Endothelial cell of umbilical vein (primary cell): ENCODE results near the gene TSBP1. TPM values are rescaled to one million over a fixed set of nuclear protein-coding genes. Genes with fewer than 3 reads are reported as not detected.
A peak's percentile ranks its signal among the peaks of the same experiment; 100 is the strongest.

Experiments used
- BruUV-seq: library from RNA; stranded (reverse); fragments of 400-500 nt; replicated peaks from 2 replicates; lab custom pipeline; 2021; lab: Mats Ljungman, UMichigan
- CTCF ChIA-PET: fragments of 300-600, 350-600 bp; sonication (Branson Sonifier 250); formaldehyde crosslinking; loops from one replicate; lab custom pipeline; 2021; ENCODE audit warnings: antibody characterized with exemption, inconsistent platforms; lab: Charles Lee
- POLR2A ChIA-PET: fragments of 300-600, 350-600 bp; sonication (Branson Sonifier 250); formaldehyde crosslinking; loops from one replicate; lab custom pipeline; 2021; ENCODE audit warnings: antibody characterized with exemption, inconsistent platforms; lab: Charles Lee
- DNase-seq: peaks from one replicate; pipeline ENCODE4 v3.0.0-alpha.2; 2011; ENCODE audit warnings: low read depth, low spot score
- FAIRE-seq: peaks from 2 replicates; lab custom pipeline; 2011; peaks lifted over from hg19 to GRCh38; lab: Jason Lieb, UNC
- H2AFZ ChIP-seq: 2 replicates; pipeline ENCODE4 v1.6.0; 2012; ENCODE audit warnings: low read depth, low read length, control low read depth, inconsistent platforms
- H3K27ac ChIP-seq: 2 replicates; pipeline ENCODE4 v1.5.1; 2011; ENCODE audit warnings: low read depth, mild to moderate bottlenecking, control low read depth, low read length, moderate library complexity; ENCODE audit not compliant: insufficient read depth
- H3K27me3 ChIP-seq, 2 experiments: 2 replicates each; pipeline versions ENCODE4 v1.6.0 to v1.6.1; 2011; ENCODE audit warnings: low read length in 2 of 2, mixed read lengths in 1 of 2; ENCODE audit not compliant: control insufficient read depth in 2 of 2, insufficient read depth in 2 of 2
- H3K36me3 ChIP-seq, 2 experiments: 2 replicates in 1 of 2; 3 replicates in 1 of 2; pipeline ENCODE4 v1.5.1; 2011; ENCODE audit warnings: low read length in 2 of 2, mild to moderate bottlenecking in 1 of 2, moderate library complexity in 1 of 2; ENCODE audit not compliant: control insufficient read depth in 2 of 2, insufficient read depth in 2 of 2; ENCODE audit errors: extremely low read depth in 1 of 2
- H3K4me1 ChIP-seq: 3 replicates; pipeline ENCODE4 v1.5.1; 2011; ENCODE audit warnings: mild to moderate bottlenecking, low read length; ENCODE audit not compliant: control insufficient read depth, insufficient read depth; ENCODE audit errors: extremely low read depth
- H3K4me2 ChIP-seq: 2 replicates; pipeline ENCODE4 v1.6.1; 2011; ENCODE audit warnings: low read length, control low read depth, mixed read lengths; ENCODE audit not compliant: insufficient read depth
- H3K4me3 ChIP-seq, 3 experiments: fragments of 200-600 bp in 1 of 3; sonication (generic), shearing (Covaris generic) in 1 of 3; replicated peaks in 1 of 3; 2 replicates each; pipeline ENCODE4 v1.5.1; 2011 to 2016; ENCODE audit warnings: control low read depth in 3 of 3, low read length in 3 of 3, mild to moderate bottlenecking in 2 of 3, inconsistent platforms in 1 of 3, low read depth in 1 of 3, moderate library complexity in 1 of 3; ENCODE audit not compliant: insufficient read depth in 1 of 3
- H3K79me2 ChIP-seq: 2 replicates; pipeline ENCODE4 v1.6.0; 2012; ENCODE audit warnings: low read length, inconsistent platforms; ENCODE audit not compliant: control insufficient read depth, insufficient read depth
- H3K9ac ChIP-seq: replicated peaks from 2 replicates; pipeline ENCODE3; 2011; ENCODE audit warnings: low read length, control low read depth; ENCODE audit not compliant: insufficient read depth; ENCODE audit errors: extremely low read depth
- H3K9me1 ChIP-seq: replicated peaks from 3 replicates; pipeline ENCODE4 v1.6.0; 2011; ENCODE audit warnings: mild to moderate bottlenecking, low read length; ENCODE audit not compliant: control insufficient read depth, insufficient read depth; ENCODE audit errors: extremely low read depth
- H3K9me3 ChIP-seq: replicated peaks from 2 replicates; pipeline ENCODE4 v1.5.1; 2012; ENCODE audit warnings: low read length, inconsistent platforms; ENCODE audit not compliant: control insufficient read depth, insufficient read depth
- H4K20me1 ChIP-seq: replicated peaks from 2 replicates; pipeline ENCODE3; 2011; ENCODE audit warnings: mild to moderate bottlenecking, low read length; ENCODE audit not compliant: control insufficient read depth, insufficient read depth; ENCODE audit errors: extremely low read depth
- EZH2 ChIP-seq: IDR thresholded peaks from 2 replicates; pipeline ENCODE4 v1.6.1; 2012; ENCODE audit warnings: borderline replicate concordance, low read depth, mild to moderate bottlenecking, moderate library complexity, low read length, inconsistent platforms; ENCODE audit not compliant: severe bottlenecking
- FOS ChIP-seq: IDR thresholded peaks from 2 replicates; pipeline ENCODE4 v1.6.1; 2011; ENCODE audit warnings: mild to moderate bottlenecking, low read length, moderate library complexity, borderline replicate concordance; ENCODE audit not compliant: insufficient read depth
- GATA2 ChIP-seq: IDR thresholded peaks from 2 replicates; pipeline ENCODE4 v1.7.0; 2011; ENCODE audit warnings: low read depth, mild to moderate bottlenecking, moderate library complexity, mixed read lengths, low read length; ENCODE audit not compliant: insufficient read length, insufficient read depth
- JUN ChIP-seq: IDR thresholded peaks from 2 replicates; pipeline ENCODE4 v1.6.1; 2011; ENCODE audit warnings: borderline replicate concordance, low read depth; ENCODE audit not compliant: insufficient read length, insufficient read depth
- MYC ChIP-seq: IDR thresholded peaks from one replicate; pipeline ENCODE4 v1.6.1; 2011; ENCODE audit warnings: mild to moderate bottlenecking, low read depth, low read length
- POLR2A ChIP-seq: IDR thresholded peaks from 2 replicates; pipeline ENCODE4 v1.6.1; 2012; ENCODE audit warnings: low read depth, mild to moderate bottlenecking, control low read depth, low read length
- POLR2AphosphoS5 ChIP-seq: IDR thresholded peaks from 2 replicates; pipeline ENCODE4 v1.6.1; 2012; ENCODE audit warnings: low read depth, mild to moderate bottlenecking, control low read depth, low read length, moderate library complexity; ENCODE audit not compliant: insufficient read depth
- dilution Hi-C: fragments of 300-500 bp; cut with MboI; formaldehyde crosslinking; loops from one replicate; pipeline ENCODE4 v1.15.0; 2019; ENCODE audit warnings: low sequenced_read_pairs; ENCODE audit not compliant: extremely low pct_ligation_motif_present
- intact Hi-C: fragments of 100-400 bp; cut with micrococcal nuclease; formaldehyde crosslinking; loops from one replicate; pipeline ENCODE4 v1.10.0; 2022
- polyA plus RNA-seq, 4 experiments: library from polyadenylated mRNA; depleted of rRNA in 3 of 4; stranded (reverse) in 3 of 4; unstranded in 1 of 4; fragments of >200 nt; gene quantifications; 2 replicates each; pipeline versions ENCODE4 v1.2.1 to v1.2.3, GENCODE V29; 2011 to 2012; ENCODE audit warnings: missing spikeins in 1 of 4
- total RNA-seq: library from RNA; stranded (reverse); gene quantifications from 2 replicates; pipeline ENCODE4 v1.2.3, GENCODE V29; 2021
- TF ChIP-seq, protein P1 (sequence below): IDR thresholded peaks from 2 replicates; pipeline ENCODE4 v1.6.1; 2011; ENCODE audit not compliant: insufficient read depth, insufficient read length
- TF ChIP-seq, protein P2 (sequence below), 2 donors: IDR thresholded peaks; 1 replicate in 1 of 2; 2 replicates in 1 of 2; pipeline ENCODE4 v1.5.1; 2011; ENCODE audit warnings: low read length in 2 of 2, mild to moderate bottlenecking in 2 of 2, moderate library complexity in 2 of 2, control low read depth in 1 of 2, inconsistent platforms in 1 of 2, low read depth in 1 of 2; ENCODE audit not compliant: insufficient read depth in 1 of 2; ENCODE audit errors: extremely low read depth in 1 of 2

The TSBP1 gene
- total and polyA plus RNA-seq, 2 donors (not counting 3 experiments of a cell fraction or from before 2014, with no cell fraction given) = not detected

DNA sequence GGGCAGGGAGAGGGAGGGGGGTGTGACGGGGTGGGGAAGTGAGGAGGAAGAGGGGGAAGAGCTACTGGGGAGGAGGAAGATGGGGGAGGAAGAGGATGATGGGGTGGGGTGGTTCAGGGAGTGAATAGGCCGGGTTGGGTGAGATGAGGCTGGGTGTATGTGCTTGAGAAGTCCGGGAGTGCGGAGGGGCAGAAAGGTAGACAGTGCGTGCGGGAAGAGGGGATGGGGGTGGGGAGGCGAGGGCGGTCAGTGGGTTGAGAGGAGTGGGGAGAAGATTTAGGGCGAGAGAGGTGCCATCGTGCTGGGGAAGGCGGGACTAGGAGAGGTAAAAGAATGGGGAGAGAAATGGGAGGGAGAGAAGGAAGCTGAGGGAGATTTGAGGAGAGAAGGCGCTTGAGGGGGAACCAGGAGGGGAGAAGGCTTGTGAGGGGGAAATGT lies 116.9 kb downstream of the TSBP1 start:
- Histone ChIP-seq H3K9me1 (no peaks in the 10 kb centered on the region), H3K4me2 (no peak overlapping the region), H3K27ac (peak overlapping the region; percentile 79), H3K9me3 (no peaks in the 10 kb centered on the region), H3K4me1 (peaks cover 27% of the 10 kb centered on the region), H3K79me2 (no peaks in the 10 kb centered on the region), H3K36me3 (no peaks in the 10 kb centered on the region), H4K20me1 (no peaks in the 10 kb centered on the region), H3K4me3 (peak overlapping the region in 1 of 3 experiments; percentile 19), H3K9ac (peak overlapping the region; percentile 17), H3K27me3 (no peaks in the 10 kb centered on the region), H2AFZ (peak overlapping the region; percentile 95)
- intact Hi-C loops = loop anchor here (1.0 to 5.0 kb wide), 7 partner anchors 9 to 158 kb away; partner anchors contain the start of gene ATF6B
- no TSS peak for BruUV-seq
- CTCF ChIA-PET = interaction anchor here (1.0 to 3.4 kb wide), 7 partner anchors 10 to 613 kb away, joined by 4 to 30 read pairs (median 7); no protein-coding TSS in a partner anchor
- no peak for FAIRE-seq
- TF ChIP-seq POLR2A = no peak
- no peak for TF ChIP-seq GATA2
- TF ChIP-seq, protein P1, sequence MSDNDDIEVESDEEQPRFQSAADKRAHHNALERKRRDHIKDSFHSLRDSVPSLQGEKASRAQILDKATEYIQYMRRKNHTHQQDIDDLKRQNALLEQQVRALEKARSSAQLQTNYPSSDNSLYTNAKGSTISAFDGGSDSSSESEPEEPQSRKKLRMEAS = no peak
- no peak for TF ChIP-seq POLR2AphosphoS5
- TF ChIP-seq FOS = no peak
- TF ChIP-seq EZH2 = no peak
- TF ChIP-seq MYC = no peak
- TF ChIP-seq, protein P2, sequence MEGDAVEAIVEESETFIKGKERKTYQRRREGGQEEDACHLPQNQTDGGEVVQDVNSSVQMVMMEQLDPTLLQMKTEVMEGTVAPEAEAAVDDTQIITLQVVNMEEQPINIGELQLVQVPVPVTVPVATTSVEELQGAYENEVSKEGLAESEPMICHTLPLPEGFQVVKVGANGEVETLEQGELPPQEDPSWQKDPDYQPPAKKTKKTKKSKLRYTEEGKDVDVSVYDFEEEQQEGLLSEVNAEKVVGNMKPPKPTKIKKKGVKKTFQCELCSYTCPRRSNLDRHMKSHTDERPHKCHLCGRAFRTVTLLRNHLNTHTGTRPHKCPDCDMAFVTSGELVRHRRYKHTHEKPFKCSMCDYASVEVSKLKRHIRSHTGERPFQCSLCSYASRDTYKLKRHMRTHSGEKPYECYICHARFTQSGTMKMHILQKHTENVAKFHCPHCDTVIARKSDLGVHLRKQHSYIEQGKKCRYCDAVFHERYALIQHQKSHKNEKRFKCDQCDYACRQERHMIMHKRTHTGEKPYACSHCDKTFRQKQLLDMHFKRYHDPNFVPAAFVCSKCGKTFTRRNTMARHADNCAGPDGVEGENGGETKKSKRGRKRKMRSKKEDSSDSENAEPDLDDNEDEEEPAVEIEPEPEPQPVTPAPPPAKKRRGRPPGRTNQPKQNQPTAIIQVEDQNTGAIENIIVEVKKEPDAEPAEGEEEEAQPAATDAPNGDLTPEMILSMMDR (IDR thresholded peaks at IDR 0.05; ENCODE audit: extremely low read depth in 1 of 2, insufficient read depth in 1 of 2, low read depth in 1 of 2, low read length in 2 of 2) = no peak
- no peak for TF ChIP-seq JUN
- POLR2A ChIA-PET = interaction anchor here (0.6 to 1.3 kb wide), 3 partner anchors 9 to 1074 kb away, joined by 3 to 6 read pairs (median 3); no protein-coding TSS in a partner anchor
- no peak for DNase-seq
- dilution Hi-C loops = loop anchor here (25.0 kb wide), 1 partner anchor 158 kb away; the partner anchor contains the start of gene BTNL2
